Upper lobe of right lung (tissue), 1 donor: ENCODE measurements around the gene LAIR1. TPM values are rescaled to one million over a fixed set of nuclear protein-coding genes. Genes with fewer than 3 reads are reported as not detected.
"Not testable (repeated sequence)": the region's sequence is repeated elsewhere in the genome, so short reads cannot be mapped to it uniquely, and the experiment has no call there.

Experiments
- ATAC-seq: fragments of 200-7000 bp; cut with Tn5 transposase; one replicate; pipeline ENCODE4 v1.9.1; 2020; ENCODE audit warnings: mild to moderate bottlenecking, moderate library complexity
- DNase-seq: peaks from one replicate; pipeline ENCODE4 v3.0.0-alpha.2; 2020
- H3K27ac ChIP-seq: fragments of 200-600 bp; one replicate; pipeline ENCODE4 v1.8.0; 2022
- H3K27me3 ChIP-seq: fragments of 200-600 bp; one replicate; pipeline ENCODE4 v1.8.0; 2022; ENCODE audit warnings: mild to moderate bottlenecking
- H3K36me3 ChIP-seq: fragments of 200-600 bp; one replicate; pipeline ENCODE4 v1.8.0; 2022
- H3K4me1 ChIP-seq: fragments of 200-600 bp; one replicate; pipeline ENCODE4 v1.8.0; 2022
- H3K4me3 ChIP-seq: fragments of 200-600 bp; one replicate; pipeline ENCODE4 v1.8.0; 2022; ENCODE audit warnings: mild to moderate bottlenecking
- H3K9me3 ChIP-seq: fragments of 200-600 bp; one replicate; pipeline ENCODE4 v1.8.0; 2022
- intact Hi-C: fragments of 100-400 bp; cut with DNase I; formaldehyde crosslinking; loops from one replicate; pipeline ENCODE4 v1.11.0; 2022
- total RNA-seq: library from RNA; stranded (reverse); fragmentation: NEBNext Ultra II Directional; extraction: Animal tissue kit (Norgen Biotek cat#: 25700); gene quantifications from one replicate; pipeline ENCODE4 v1.2.1, GENCODE V29; 2021
- TF ChIP-seq, protein P1 (sequence below): fragments of 200-600 bp; IDR thresholded peaks from one replicate; pipeline ENCODE4 v1.8.0; 2022; ENCODE audit warnings: antibody characterized with exemption
- donor health status: DM: no; HTN: yes; CAD: no; lungs with severe emphysema.

Gene LAIR1
- total RNA-seq, 1 donor from 2014 or later, result 87.8 TPM

DNA sequence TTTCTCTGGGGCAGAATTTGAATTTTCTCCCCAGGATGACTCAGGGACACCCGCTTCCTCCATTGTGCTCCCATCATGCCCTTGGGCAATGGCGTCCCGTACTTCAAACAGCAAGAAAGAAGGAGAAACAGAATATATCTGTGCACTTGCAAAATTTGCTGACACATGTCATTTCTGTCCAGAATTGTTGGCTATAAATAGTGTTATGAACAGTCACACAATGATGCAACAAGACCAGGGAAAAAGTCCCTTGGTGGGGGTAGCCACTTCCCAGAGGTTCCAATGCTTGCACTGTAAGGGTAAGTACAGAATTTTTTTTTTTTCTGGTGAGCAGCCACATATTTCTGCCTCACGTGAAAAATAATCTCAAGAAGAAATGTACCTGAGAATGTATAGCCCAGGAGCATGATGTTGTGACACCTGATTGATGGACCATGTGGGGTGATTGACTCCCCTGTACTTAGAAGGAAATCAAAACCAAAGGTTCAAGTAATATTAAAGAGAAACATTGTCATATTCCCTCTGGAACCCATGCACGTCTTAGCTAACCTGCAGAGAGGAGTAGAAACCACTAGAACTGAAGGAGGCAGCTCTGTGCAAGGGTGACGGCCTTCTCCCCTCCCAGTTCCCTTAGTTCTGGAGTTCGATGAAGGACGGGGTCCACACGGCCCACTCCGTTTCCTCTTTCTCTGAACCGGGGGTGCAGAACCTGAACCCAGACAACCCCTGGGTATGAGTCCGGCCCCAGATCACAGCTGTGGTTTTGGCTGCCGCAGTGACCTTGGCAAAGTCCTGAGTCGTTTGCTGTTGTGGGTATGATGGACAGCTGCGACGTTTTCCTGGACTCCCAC is 9.3 kb upstream of the LAIR1 start:
- ATAC-seq, result peak; percentile 71
- no peaks in the 10 kb centered on the region for H3K9me3 ChIP-seq
- peak overlapping the region; percentile 13 for H3K27ac ChIP-seq
- TF ChIP-seq, protein P1, sequence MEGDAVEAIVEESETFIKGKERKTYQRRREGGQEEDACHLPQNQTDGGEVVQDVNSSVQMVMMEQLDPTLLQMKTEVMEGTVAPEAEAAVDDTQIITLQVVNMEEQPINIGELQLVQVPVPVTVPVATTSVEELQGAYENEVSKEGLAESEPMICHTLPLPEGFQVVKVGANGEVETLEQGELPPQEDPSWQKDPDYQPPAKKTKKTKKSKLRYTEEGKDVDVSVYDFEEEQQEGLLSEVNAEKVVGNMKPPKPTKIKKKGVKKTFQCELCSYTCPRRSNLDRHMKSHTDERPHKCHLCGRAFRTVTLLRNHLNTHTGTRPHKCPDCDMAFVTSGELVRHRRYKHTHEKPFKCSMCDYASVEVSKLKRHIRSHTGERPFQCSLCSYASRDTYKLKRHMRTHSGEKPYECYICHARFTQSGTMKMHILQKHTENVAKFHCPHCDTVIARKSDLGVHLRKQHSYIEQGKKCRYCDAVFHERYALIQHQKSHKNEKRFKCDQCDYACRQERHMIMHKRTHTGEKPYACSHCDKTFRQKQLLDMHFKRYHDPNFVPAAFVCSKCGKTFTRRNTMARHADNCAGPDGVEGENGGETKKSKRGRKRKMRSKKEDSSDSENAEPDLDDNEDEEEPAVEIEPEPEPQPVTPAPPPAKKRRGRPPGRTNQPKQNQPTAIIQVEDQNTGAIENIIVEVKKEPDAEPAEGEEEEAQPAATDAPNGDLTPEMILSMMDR, result no peak
- H3K36me3 ChIP-seq, result no peaks in the 10 kb centered on the region
- intact Hi-C loops, result no loop called here
- DNase-seq, result no peak
- H3K27me3 ChIP-seq, result no peaks in the 10 kb centered on the region
- peaks cover 3% of the 10 kb centered on the region for H3K4me1 ChIP-seq
- H3K4me3 ChIP-seq, result no peak overlapping the region

DNA sequence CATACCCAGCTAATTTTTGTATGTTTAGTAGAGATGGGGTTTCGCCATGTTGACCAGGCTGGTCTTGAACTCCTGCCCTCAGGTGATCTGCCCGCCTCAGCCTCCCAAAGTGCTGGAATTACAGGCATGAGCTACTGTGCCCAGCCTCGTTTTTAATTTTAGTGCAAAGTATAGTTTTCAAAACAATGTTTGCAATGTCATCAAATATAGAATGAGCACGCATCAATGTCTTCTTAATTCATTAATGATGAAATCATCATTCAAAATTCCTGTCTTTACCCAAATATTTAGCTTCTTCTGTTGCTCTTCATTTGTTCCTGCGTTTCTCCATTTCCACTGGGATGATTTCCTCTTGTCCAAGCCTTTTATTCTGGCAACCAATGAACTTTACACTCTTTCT is 6.7 kb upstream of the LAIR1 start:
- H3K4me3 ChIP-seq, H3K27ac ChIP-seq, DNase-seq, H3K9me3 ChIP-seq, H3K27me3 ChIP-seq, H3K36me3 ChIP-seq, ATAC-seq, intact Hi-C loops, H3K4me1 ChIP-seq: not testable (repeated sequence)

DNA sequence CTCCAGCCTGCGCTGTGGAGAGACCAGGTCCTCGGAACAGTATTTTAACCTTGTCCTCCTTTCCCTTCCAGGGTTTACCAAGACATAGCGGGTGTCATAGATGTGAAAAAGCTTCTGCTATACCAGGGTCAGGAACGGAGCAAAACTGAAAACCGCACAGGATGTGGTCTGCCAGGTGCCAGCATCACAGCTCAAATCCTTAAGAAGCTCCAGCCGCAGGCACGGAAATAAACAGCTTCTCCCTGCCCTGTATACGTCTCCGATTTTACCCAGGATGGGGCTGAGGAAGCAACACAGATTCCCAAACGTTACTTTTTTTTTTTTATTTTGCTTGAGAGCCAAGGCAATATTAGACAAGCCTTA is 5.7 kb upstream of the LAIR1 start:
- H3K27ac ChIP-seq, DNase-seq, H3K27me3 ChIP-seq, H3K4me1 ChIP-seq, ATAC-seq, intact Hi-C loops, H3K36me3 ChIP-seq, H3K4me3 ChIP-seq, H3K9me3 ChIP-seq: not testable (repeated sequence)

DNA sequence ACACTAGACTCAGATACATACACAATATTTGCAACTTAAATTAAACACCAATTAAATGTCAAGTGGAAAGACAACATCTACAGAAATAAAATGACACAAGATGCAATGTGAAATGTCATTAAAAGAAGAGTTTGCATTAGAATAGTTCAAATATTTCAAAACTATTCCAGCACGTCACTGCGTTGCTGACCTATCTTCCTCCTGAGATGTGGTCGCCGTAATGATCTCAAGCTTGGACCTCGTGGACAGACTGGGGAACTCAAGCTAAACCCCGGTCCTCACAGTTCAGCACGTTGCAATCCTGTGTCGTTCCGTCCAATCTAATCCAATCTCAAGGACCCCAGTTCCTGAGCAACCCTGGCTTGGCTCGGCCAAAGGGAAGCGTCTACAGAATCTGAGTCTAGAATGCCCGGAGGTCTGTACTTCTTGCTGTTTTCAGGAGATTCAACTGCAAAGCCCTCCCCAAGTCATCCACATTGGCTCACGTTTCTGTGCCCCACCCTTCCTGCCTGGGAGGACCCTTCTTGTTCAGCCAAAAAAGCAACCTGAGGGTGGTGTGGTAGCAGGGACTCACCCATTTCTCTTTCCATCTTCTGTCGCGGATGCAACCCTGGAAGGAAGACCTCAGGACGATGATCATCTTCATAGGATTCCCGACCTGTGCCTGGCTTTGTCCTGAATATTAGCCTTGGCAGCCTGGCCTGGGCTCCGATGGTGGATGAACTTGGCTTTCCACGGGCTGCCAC is 5.1 kb upstream of the LAIR1 start:
- intact Hi-C loops, result not testable (repeated sequence)

DNA sequence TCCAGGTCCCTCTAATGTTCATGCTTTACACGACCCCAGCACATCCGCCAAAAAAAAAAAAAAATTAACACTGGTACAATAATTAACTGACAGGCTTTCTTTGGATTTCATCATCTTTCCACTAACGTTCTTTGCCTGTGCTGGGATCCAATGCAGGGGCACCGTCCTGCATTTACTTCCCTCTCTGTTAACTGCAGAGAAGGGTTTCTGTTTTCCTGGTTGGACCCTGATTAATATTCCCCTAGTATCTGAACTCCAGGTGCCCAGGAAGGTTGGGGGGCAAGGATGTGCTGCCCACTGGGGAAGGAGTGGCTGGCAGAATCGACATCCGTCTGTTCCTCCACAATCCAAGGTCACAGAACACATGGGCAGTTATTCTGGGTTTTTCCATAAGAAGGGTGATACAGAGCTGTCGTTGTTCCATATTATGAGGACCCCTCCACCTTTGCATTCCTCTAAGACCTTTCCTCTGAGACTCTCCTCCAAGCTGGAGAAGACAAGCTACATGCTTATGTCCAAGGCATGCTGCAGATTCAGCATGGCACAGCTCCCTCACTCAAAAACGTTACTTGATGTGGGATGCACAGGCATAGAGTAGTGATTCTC is 4.5 kb upstream of the LAIR1 start:
- intact Hi-C loops, result no loop called here
- H3K27me3 ChIP-seq, result no peaks in the 10 kb centered on the region
- ATAC-seq, result no peak
- H3K36me3 ChIP-seq, result no peaks in the 10 kb centered on the region
- H3K4me3 ChIP-seq, result peak overlapping the region; percentile 21
- H3K4me1 ChIP-seq, result no peaks in the 10 kb centered on the region
- DNase-seq, result no peak
- TF ChIP-seq, protein P1, result no peak
- no peak overlapping the region for H3K27ac ChIP-seq
- H3K9me3 ChIP-seq, result no peaks in the 10 kb centered on the region

More for the DNA sequence above, 5.1 kb upstream of the LAIR1 start:
- H3K4me1 ChIP-seq, H3K36me3 ChIP-seq, H3K9me3 ChIP-seq, DNase-seq, H3K27me3 ChIP-seq, H3K27ac ChIP-seq: not testable (repeated sequence)
- ATAC-seq, result peak; percentile 47
- H3K4me3 ChIP-seq, result peak overlapping the region; percentile 21

DNA sequence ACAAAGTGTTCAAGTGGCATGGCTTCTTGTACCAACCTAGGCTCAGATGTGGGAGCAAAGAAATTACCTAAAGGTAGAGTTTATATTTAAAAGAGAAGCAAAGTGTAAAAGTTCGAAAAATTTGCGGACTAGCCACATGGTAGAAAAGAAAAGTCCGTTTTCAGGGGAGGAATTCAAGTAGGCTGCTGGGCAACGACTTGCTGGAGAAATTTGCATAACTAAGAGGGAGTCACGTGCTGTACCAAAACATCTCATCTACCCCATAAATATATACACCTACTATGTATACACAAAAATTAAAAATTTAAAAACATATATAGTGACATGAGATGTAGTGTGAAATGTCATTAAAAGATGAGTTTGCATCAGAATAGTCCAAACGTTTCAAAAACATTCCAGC is 2.1 kb upstream of the LAIR1 start:
- Histone ChIP-seq H3K4me3 (no peak overlapping the region), H3K27ac (no peak overlapping the region), H3K9me3 (no peaks in the 10 kb centered on the region), H3K36me3 (no peaks in the 10 kb centered on the region), H3K27me3 (no peaks in the 10 kb centered on the region), H3K4me1 (no peaks in the 10 kb centered on the region)
- no peak for DNase-seq
- intact Hi-C loops, result no loop called here
- no peak for ATAC-seq
- TF ChIP-seq, protein P1, result no peak

DNA sequence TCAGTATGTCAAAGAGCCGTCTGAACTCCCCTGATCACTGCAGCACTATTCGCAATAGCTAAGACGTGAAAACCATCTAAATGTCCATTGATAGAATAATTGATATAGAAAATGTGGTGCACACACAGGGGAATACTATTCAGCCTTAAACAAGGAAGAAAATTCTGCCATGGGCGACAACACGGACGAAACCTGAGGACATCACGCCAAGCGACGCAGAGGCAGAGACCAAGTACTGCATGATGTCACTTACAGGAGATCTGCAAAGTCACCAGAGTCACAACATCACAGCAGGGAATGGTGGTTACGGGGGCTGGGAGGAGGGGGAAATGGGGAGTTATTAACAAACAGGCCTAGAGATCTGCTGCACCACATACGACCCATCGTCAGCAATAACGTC is 1.1 kb upstream of the LAIR1 start:
- H3K9me3 ChIP-seq, H3K27me3 ChIP-seq, intact Hi-C loops, H3K4me1 ChIP-seq, H3K4me3 ChIP-seq, H3K36me3 ChIP-seq, ATAC-seq: not testable (repeated sequence)
- DNase-seq, result peak; percentile 39
- peak overlapping the region; percentile 80 for H3K27ac ChIP-seq

DNA sequence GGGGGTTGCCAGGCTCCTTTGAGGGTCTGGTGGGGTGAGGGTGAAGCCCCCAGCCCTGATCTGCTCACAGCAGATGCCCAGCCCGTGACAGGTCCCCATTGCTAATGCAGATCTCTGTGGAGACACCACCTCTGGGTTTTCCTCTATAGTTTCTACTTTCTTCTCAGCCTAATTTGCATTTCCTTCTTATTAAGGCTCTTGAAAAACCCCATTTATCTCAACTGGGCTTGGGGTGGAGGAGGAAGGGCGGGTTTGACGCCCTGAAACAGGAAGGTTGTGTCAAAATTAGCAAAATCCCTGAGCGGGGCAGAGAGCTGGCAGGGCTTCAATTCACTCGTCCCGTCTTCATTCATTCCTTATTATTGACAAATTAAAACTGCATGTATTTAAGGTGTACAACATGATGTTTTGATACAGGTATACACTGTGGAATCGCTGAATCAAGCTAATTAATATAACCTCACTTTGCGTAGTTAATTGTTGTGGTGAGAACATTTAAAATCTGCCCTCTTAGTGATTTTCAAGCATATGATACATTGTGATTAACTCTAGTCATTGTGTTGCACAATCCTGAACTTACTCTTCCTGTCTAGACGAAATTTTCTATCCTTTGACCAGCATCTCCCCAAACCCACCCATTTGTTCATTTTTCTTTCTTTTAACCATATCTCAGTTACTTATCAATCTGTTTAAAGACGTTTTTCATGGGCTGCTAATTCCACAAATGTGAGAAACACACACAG is 2.9 kb downstream of the LAIR1 start:
- ATAC-seq, H3K9me3 ChIP-seq, intact Hi-C loops, H3K36me3 ChIP-seq, H3K27ac ChIP-seq, H3K4me1 ChIP-seq, DNase-seq, H3K27me3 ChIP-seq: not testable (repeated sequence)
- H3K4me3 ChIP-seq, result peak overlapping the region; percentile 40
